HepG2 (cell line): ENCODE results near the gene MFRP. TPM values are rescaled to one million over a fixed set of nuclear protein-coding genes. Genes with fewer than 3 reads are reported as not detected.
A peak's percentile ranks its signal among the peaks of the same experiment; 100 is the strongest.

ENCODE experiments used
- ARNTL ChIP-seq: sonication (generic); formaldehyde crosslinking; IDR thresholded peaks from 2 replicates; pipeline ENCODE4 v1.4.0; 2020; ENCODE audit warnings: mild to moderate bottlenecking, missing genetic modification reagents
- BCL6 ChIP-seq: IDR thresholded peaks from 2 replicates; pipeline ENCODE4 v1.6.1; 2016; ENCODE audit warnings: missing genetic modification reagents, missing compliant biosample characterization
- CBX5 ChIP-seq: sonication (generic); formaldehyde crosslinking; IDR thresholded peaks from 2 replicates; pipeline ENCODE4 v1.4.0; 2020; ENCODE audit warnings: missing genetic modification reagents, borderline replicate concordance
- CCDC6 ChIP-seq: sonication (generic); formaldehyde crosslinking; IDR thresholded peaks from 2 replicates; pipeline ENCODE4 v1.8.1; 2022; ENCODE audit warnings: mild to moderate bottlenecking, missing genetic modification reagents, moderate library complexity
- HCFC1 ChIP-seq: fragments of 150-350 bp; IDR thresholded peaks from 2 replicates; pipeline ENCODE4 v1.6.1; 2014; ENCODE audit warnings: low read depth, low read length
- MIER2 ChIP-seq: IDR thresholded peaks from 2 replicates; pipeline ENCODE4 v1.6.1; 2016; ENCODE audit warnings: missing biosample characterization, missing genetic modification reagents
- NCOA5 ChIP-seq: sonication (generic); formaldehyde crosslinking; IDR thresholded peaks from 2 replicates; pipeline ENCODE4 v1.4.0; 2020; ENCODE audit warnings: missing genetic modification reagents
- RXRB ChIP-seq: IDR thresholded peaks from 2 replicates; pipeline ENCODE4 v1.6.1; 2016; ENCODE audit warnings: borderline replicate concordance, missing genetic modification reagents, missing compliant biosample characterization
- SMC3 ChIP-seq: IDR thresholded peaks from 2 replicates; pipeline ENCODE4 v1.6.1; 2011; ENCODE audit warnings: low read length, improper control_type of control experiment
- SNAI1 ChIP-seq: sonication (generic); formaldehyde crosslinking; IDR thresholded peaks from 2 replicates; pipeline ENCODE4 v1.5.0; 2020; ENCODE audit warnings: mild to moderate bottlenecking, missing genetic modification reagents, borderline replicate concordance
- TOE1 ChIP-seq: sonication (generic); formaldehyde crosslinking; IDR thresholded peaks from 2 replicates; pipeline ENCODE4 v1.4.0; 2020; ENCODE audit warnings: mild to moderate bottlenecking, missing genetic modification reagents
- ZBTB8A ChIP-seq: sonication (generic); formaldehyde crosslinking; IDR thresholded peaks from 2 replicates; pipeline ENCODE4 v1.4.0; 2020; ENCODE audit warnings: mild to moderate bottlenecking, low read depth, missing genetic modification reagents, borderline replicate concordance
- ZFP36 ChIP-seq: fragments of 150-350 bp; IDR thresholded peaks from 2 replicates; pipeline ENCODE4 v1.6.1; 2018; ENCODE audit warnings: borderline replicate concordance, low read length, low read depth; ENCODE audit not compliant: partially characterized antibody
- ZMYM2 ChIP-seq: sonication (generic); formaldehyde crosslinking; IDR thresholded peaks from 2 replicates; pipeline ENCODE4 v1.8.0; 2022; ENCODE audit warnings: mild to moderate bottlenecking, missing genetic modification reagents
- ZNF788 ChIP-seq: sonication (generic); formaldehyde crosslinking; IDR thresholded peaks from 2 replicates; pipeline ENCODE4 v1.5.0; 2020; ENCODE audit warnings: mild to moderate bottlenecking, missing genetic modification reagents, borderline replicate concordance
- ZNF850 ChIP-seq: sonication (generic); formaldehyde crosslinking; conservative IDR thresholded peaks from 2 replicates; pipeline ENCODE4 v1.9.0; 2021; ENCODE audit warnings: mild to moderate bottlenecking, missing genetic modification reagents
- polyA plus RNA-seq, 8 experiments: library from polyadenylated mRNA; depleted of rRNA in 3 of 8; stranded (reverse) in 7 of 8; unstranded in 1 of 8; fragments of >200 nt; fragmentation: Illumina TruSeq in 4 of 8; extraction: Trizol in 4 of 8; gene quantifications; 2 replicates each; pipeline versions ENCODE4 v1.2.1 to v1.2.3, GENCODE V29; 2011 to 2016; ENCODE audit warnings: low read depth in 4 of 8, missing spikeins in 1 of 8, mixed read lengths in 1 of 8; ENCODE audit not compliant: insufficient read depth in 1 of 8
- total RNA-seq, 5 experiments: library from RNA; depleted of rRNA; stranded (reverse); fragments of >200 nt; fragmentation: Illumina TruSeq; extraction: Trizol; gene quantifications; 2 replicates each; pipeline ENCODE4 v1.2.3, GENCODE V29; 2016; ENCODE audit warnings: low read depth in 1 of 5
- TF ChIP-seq, protein P1 (sequence below): sonication (generic); formaldehyde crosslinking; IDR thresholded peaks from 2 replicates; pipeline ENCODE4 v1.5.1; 2020; ENCODE audit warnings: mild to moderate bottlenecking, missing genetic modification reagents, borderline replicate concordance
- TF ChIP-seq, protein P2 (sequence below): sonication (generic); formaldehyde crosslinking; IDR thresholded peaks from 2 replicates; pipeline ENCODE4 v1.5.0; 2020; ENCODE audit warnings: mild to moderate bottlenecking, missing genetic modification reagents
- TF ChIP-seq, protein P3 (sequence below): IDR thresholded peaks from 2 replicates; pipeline ENCODE4 v1.6.1; 2016; ENCODE audit warnings: low read depth, borderline replicate concordance
- TF ChIP-seq, protein P4 (sequence below): sonication (generic); formaldehyde crosslinking; IDR thresholded peaks from 2 replicates; pipeline ENCODE4 v1.8.0; 2022; ENCODE audit warnings: missing genetic modification reagents, low read depth, mild to moderate bottlenecking, borderline replicate concordance
- TF ChIP-seq, protein P5 (sequence below): sonication (generic); formaldehyde crosslinking; IDR thresholded peaks from 2 replicates; pipeline ENCODE4 v1.4.0; 2020; ENCODE audit warnings: missing genetic modification reagents, low read depth, mild to moderate bottlenecking, borderline replicate concordance

The MFRP gene
- total and polyA plus RNA-seq, 2 of the 13 experiments (the other 11 are each of a cell fraction or from before 2014, with no cell fraction given), result not detected

DNA sequence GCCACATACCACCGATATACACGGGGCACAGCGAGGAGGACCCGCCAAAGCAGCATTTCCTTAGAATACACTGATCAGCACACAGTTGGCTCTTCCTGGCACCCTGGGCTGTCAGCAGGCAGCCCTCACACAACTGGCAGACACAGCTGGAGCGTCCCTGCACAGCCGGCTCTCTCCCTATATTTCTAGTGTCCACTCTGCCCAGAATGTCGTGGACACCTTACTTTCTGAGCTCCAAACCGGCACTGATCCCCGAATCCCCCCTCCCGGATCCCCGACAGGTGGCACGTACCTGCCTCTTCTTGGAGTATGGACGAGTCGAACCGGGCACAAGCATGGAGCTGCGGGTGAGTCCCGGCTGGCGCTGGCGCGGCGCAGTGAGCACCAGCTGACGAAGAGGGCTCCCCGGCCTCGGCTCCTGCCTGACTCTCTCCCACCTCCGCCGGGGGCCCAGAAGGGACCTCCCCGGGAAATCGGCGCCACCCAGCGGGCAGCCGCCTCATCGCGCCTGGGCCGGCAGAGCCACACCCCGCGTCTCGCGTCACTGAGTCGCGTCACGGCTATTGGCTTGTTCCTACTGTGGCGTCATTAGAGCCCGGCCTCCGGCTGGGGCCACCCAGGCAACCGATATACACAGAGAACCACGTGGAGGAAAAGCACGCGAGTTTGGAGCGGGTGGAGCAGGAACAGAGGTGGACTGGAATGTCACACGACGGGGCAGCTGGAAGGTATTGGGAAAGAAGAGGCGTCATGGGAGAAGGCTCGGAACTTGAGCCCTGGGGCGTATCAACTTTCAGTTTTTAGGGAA, 34.9 kb upstream of the MFRP start, which contains the start of gene USP2 (continued):
- TF ChIP-seq CBX5 (CRISPR knock-in tag) (peak; percentile 70; the same call in 1 of the 2 replicates), ZBTB8A (CRISPR knock-in tag) (no peak), TOE1 (CRISPR knock-in tag) (peak; percentile 64; the same call in 1 of the 2 replicates), ZMYM2 (CRISPR knock-in tag) (0 out of 2 replicates have a peak, but pooled peaks have one; percentile 17), CCDC6 (CRISPR knock-in tag) (peak; percentile 27; the same call in 1 of the 2 replicates), ARNTL (no peak), ZNF788 (CRISPR knock-in tag) (peak; percentile 82), HCFC1 (no peak), NCOA5 (CRISPR knock-in tag) (no peak), SNAI1 (CRISPR knock-in tag) (no peak), ZNF850 (no peak), BCL6 (CRISPR knock-in tag) (peak; percentile 61), MIER2 (CRISPR knock-in tag) (0 out of 2 replicates have a peak, but pooled peaks have one; percentile 18), RXRB (CRISPR knock-in tag) (peak; percentile 70), ZFP36 (no peak), SMC3 (no peak)
- TF ChIP-seq, protein P1, sequence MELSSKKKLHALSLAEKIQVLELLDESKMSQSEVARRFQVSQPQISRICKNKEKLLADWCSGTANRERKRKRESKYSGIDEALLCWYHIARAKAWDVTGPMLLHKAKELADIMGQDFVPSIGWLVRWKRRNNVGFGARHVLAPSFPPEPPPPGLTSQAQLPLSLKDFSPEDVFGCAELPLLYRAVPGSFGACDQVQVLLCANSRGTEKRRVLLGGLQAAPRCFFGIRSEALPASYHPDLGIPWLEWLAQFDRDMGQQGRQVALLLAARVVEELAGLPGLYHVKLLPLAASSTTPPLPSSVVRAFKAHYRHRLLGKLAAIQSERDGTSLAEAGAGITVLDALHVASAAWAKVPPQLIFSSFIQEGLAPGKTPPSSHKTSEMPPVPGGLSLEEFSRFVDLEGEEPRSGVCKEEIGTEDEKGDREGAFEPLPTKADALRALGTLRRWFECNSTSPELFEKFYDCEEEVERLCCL (CRISPR knock-in tag), result 0 out of 2 replicates have a peak, but pooled peaks have one; percentile 4
- TF ChIP-seq, protein P2, sequence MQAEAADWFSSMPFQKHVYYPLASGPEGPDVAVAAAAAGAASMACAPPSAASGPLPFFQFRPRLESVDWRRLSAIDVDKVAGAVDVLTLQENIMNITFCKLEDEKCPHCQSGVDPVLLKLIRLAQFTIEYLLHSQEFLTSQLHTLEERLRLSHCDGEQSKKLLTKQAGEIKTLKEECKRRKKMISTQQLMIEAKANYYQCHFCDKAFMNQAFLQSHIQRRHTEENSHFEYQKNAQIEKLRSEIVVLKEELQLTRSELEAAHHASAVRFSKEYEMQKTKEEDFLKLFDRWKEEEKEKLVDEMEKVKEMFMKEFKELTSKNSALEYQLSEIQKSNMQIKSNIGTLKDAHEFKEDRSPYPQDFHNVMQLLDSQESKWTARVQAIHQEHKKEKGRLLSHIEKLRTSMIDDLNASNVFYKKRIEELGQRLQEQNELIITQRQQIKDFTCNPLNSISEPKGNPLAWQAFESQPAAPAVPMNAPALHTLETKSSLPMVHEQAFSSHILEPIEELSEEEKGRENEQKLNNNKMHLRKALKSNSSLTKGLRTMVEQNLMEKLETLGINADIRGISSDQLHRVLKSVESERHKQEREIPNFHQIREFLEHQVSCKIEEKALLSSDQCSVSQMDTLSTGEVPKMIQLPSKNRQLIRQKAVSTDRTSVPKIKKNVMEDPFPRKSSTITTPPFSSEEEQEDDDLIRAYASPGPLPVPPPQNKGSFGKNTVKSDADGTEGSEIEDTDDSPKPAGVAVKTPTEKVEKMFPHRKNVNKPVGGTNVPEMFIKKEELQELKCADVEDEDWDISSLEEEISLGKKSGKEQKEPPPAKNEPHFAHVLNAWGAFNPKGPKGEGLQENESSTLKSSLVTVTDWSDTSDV, result no peak
- TF ChIP-seq, protein P3, sequence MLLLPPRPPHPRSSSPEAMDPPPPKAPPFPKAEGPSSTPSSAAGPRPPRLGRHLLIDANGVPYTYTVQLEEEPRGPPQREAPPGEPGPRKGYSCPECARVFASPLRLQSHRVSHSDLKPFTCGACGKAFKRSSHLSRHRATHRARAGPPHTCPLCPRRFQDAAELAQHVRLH (CRISPR knock-in tag), result peak; percentile 72; the same call in 1 of the 2 replicates
- TF ChIP-seq, protein P4, sequence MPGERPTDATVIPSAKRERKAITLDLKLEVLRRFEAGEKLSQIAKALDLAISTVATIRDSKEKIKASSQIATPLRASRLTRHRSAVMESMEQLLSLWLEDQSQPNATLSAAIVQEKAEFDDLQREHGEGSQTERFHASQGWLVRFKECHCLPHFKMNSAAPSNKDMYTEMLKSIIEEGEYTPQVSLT (CRISPR knock-in tag), result peak; percentile 80; the same call in 1 of the 2 replicates
- TF ChIP-seq, protein P5, sequence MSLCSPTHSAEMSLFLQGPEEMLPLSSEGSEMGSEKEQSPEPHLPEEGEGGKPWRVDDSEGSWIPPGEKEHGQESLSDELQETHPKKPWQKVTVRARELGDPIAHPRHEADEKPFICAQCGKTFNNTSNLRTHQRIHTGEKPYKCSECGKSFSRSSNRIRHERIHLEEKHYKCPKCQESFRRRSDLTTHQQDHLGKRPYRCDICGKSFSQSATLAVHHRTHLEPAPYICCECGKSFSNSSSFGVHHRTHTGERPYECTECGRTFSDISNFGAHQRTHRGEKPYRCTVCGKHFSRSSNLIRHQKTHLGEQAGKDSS (CRISPR knock-in tag), result no peak
